Suprapubic skin (tissue), 3 donors: ENCODE results near the gene MED25.

Experiments
- POLR2A ChIP-seq, 2 donors: fragments of 450-650 bp; IDR thresholded peaks; one replicate each; pipeline ENCODE4 v1.6.1; 2017; ENCODE audit warnings: antibody characterized with exemption in 2 of 2, mild to moderate bottlenecking in 2 of 2, moderate library complexity in 2 of 2
- TF ChIP-seq, protein P1 (sequence below), 2 donors: fragments of 200-600 bp in 1 of 2; fragments of 450-650 bp in 1 of 2; sonication (generic) in 1 of 2; IDR thresholded peaks; one replicate each; pipeline ENCODE4 v1.5.1; 2016 to 2019; ENCODE audit warnings: antibody characterized with exemption in 2 of 2, mild to moderate bottlenecking in 1 of 2, moderate library complexity in 1 of 2

GRCh38 chr19:49873129-49873521 lies 55.0 kb downstream of the MED25 start:
- no peak for TF ChIP-seq POLR2A (IDR thresholded peaks at IDR 0.05)
- TF ChIP-seq, protein P1, sequence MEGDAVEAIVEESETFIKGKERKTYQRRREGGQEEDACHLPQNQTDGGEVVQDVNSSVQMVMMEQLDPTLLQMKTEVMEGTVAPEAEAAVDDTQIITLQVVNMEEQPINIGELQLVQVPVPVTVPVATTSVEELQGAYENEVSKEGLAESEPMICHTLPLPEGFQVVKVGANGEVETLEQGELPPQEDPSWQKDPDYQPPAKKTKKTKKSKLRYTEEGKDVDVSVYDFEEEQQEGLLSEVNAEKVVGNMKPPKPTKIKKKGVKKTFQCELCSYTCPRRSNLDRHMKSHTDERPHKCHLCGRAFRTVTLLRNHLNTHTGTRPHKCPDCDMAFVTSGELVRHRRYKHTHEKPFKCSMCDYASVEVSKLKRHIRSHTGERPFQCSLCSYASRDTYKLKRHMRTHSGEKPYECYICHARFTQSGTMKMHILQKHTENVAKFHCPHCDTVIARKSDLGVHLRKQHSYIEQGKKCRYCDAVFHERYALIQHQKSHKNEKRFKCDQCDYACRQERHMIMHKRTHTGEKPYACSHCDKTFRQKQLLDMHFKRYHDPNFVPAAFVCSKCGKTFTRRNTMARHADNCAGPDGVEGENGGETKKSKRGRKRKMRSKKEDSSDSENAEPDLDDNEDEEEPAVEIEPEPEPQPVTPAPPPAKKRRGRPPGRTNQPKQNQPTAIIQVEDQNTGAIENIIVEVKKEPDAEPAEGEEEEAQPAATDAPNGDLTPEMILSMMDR (IDR thresholded peaks at IDR 0.05): no peak
